Hindlimb muscle (tissue), 1 donor: ENCODE data around the gene ZNF592. TPM values are rescaled to one million over a fixed set of nuclear protein-coding genes. Genes with fewer than 3 reads are reported as not detected.
"Not testable (repeated sequence)": the region's sequence is repeated elsewhere in the genome, so short reads cannot be mapped to it uniquely, and the experiment has no call there.

Experiments used
- DNase-seq: peaks from one replicate; pipeline ENCODE4 v3.0.0-alpha.2; 2013
- polyA plus RNA-seq: library from polyadenylated mRNA; unstranded; fragments of 120-200 nt; gene quantifications from one replicate; pipeline ENCODE4 v1.2.1, GENCODE V29; 2013; ENCODE audit not compliant: insufficient read length

The ZNF592 gene
- polyA plus RNA-seq, 1 donor, result 26.1 TPM

- DNase-seq, result peak; percentile 26
These were observed 959 bp downstream of the ZNF592 start for GRCh38 chr15:84749111-84749991.

GRCh38 chr15:84750583-84751092, 2.2 kb downstream of the ZNF592 start:
- no peak for DNase-seq

- DNase-seq, result not testable (repeated sequence)
These were observed 3.3 kb downstream of the ZNF592 start for GRCh38 chr15:84751721-84752120.

- DNase-seq, result no peak
These were observed 3.8 kb downstream of the ZNF592 start for GRCh38 chr15:84752195-84752594.

GRCh38 chr15:84752700-84753099, 4.3 kb downstream of the ZNF592 start:
- peak; percentile 22 for DNase-seq

GRCh38 chr15:84754889-84755288, 6.5 kb downstream of the ZNF592 start:
- not testable (repeated sequence) for DNase-seq

- no peak for DNase-seq
These were observed 7.5 kb downstream of the ZNF592 start for GRCh38 chr15:84755736-84756527.

- no peak for DNase-seq
These were observed 10.6 kb downstream of the ZNF592 start for GRCh38 chr15:84759018-84759417.

GRCh38 chr15:84760219-84760618, 11.8 kb downstream of the ZNF592 start:
- DNase-seq, result no peak

- DNase-seq, result no peak
These were observed 13.3 kb downstream of the ZNF592 start for GRCh38 chr15:84761607-84762131.

GRCh38 chr15:84762840-84763572, 14.6 kb downstream of the ZNF592 start:
- no peak for DNase-seq

GRCh38 chr15:84764585-84764984, 16.2 kb downstream of the ZNF592 start:
- no peak for DNase-seq

GRCh38 chr15:84764989-84765388, 16.6 kb downstream of the ZNF592 start:
- DNase-seq, result no peak

- no peak for DNase-seq
These were observed 17.3 kb downstream of the ZNF592 start for GRCh38 chr15:84765675-84766074.

- DNase-seq, result no peak
These were observed 18.2 kb downstream of the ZNF592 start for GRCh38 chr15:84766461-84767035.

GRCh38 chr15:84772031-84772430, 23.6 kb downstream of the ZNF592 start:
- DNase-seq, result no peak

GRCh38 chr15:84772467-84772866, 24.1 kb downstream of the ZNF592 start:
- DNase-seq, result no peak

- no peak for DNase-seq
These were observed 25.3 kb downstream of the ZNF592 start for GRCh38 chr15:84773716-84774115.

GRCh38 chr15:84775867-84776449, 27.6 kb downstream of the ZNF592 start:
- DNase-seq, result no peak

GRCh38 chr15:84778194-84778593, 29.8 kb downstream of the ZNF592 start:
- DNase-seq, result no peak

- no peak for DNase-seq
These were observed 32.1 kb downstream of the ZNF592 start for GRCh38 chr15:84780492-84780891.

- DNase-seq, result no peak
These were observed 33.1 kb downstream of the ZNF592 start for GRCh38 chr15:84781495-84781894.
